Measurements from ENCODE around the gene BORCS5. TPM values are rescaled to one million over a fixed set of nuclear protein-coding genes. Genes with fewer than 3 reads are reported as not detected.
"Not testable (repeated sequence)": the region's sequence is repeated elsewhere in the genome, so short reads cannot be mapped to it uniquely, and the experiment has no call there.

BORCS5 gene
- total and polyA plus RNA-seq, 5 experiments from 2014 or later, result 12.4 to 18.4 (median 15.7) TPM

DNA sequence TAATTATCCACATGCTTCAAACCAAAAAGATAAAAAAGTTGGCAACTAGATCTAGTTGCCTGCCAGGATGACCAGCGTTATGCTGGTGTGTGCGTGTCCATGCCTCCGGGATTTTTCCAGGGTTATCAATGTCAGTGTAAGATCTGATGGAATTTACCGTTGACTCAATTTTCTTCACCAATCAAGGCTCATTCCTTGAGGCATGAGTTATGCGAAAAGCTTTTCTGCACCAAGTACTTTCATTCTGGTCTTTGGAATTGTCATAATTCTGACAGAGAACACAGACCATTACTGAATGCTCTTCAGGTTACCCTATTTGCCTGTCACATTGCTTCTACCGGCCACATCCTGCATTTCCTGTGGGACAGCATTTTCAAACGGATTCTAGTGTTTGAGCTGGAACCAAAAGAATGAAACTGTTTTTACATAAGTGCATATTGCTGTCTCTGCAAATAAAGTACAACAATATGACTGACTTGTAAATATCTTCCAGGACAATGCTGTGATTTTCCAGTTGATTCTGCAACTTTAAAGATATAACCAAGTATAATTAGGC is 114.0 kb downstream of the BORCS5 start:
- H3K9me3 Mint-ChIP-seq, result no peaks in the 10 kb centered on the region
- peak overlapping the region in 8 of 10 donors; percentile 19 to 91 (median 71) for H3K27ac Mint-ChIP-seq
- H3K36me3 Mint-ChIP-seq, result peaks cover 12 to 35% (median 31%) of the 10 kb centered on the region in 3 donors
- POLR2A ChIA-PET, result no interaction called here
- H3K4me1 Mint-ChIP-seq, result peaks cover 23 to 71% (median 49%) of the 10 kb centered on the region in 4 donors
- H3K27me3 Mint-ChIP-seq, result no peaks in the 10 kb centered on the region
- no peak for DNase-seq
- ATAC-seq, result no peak
- H3K4me3 Mint-ChIP-seq, result peak overlapping the region in 2 of 10 donors; percentile 12 to 48

DNA sequence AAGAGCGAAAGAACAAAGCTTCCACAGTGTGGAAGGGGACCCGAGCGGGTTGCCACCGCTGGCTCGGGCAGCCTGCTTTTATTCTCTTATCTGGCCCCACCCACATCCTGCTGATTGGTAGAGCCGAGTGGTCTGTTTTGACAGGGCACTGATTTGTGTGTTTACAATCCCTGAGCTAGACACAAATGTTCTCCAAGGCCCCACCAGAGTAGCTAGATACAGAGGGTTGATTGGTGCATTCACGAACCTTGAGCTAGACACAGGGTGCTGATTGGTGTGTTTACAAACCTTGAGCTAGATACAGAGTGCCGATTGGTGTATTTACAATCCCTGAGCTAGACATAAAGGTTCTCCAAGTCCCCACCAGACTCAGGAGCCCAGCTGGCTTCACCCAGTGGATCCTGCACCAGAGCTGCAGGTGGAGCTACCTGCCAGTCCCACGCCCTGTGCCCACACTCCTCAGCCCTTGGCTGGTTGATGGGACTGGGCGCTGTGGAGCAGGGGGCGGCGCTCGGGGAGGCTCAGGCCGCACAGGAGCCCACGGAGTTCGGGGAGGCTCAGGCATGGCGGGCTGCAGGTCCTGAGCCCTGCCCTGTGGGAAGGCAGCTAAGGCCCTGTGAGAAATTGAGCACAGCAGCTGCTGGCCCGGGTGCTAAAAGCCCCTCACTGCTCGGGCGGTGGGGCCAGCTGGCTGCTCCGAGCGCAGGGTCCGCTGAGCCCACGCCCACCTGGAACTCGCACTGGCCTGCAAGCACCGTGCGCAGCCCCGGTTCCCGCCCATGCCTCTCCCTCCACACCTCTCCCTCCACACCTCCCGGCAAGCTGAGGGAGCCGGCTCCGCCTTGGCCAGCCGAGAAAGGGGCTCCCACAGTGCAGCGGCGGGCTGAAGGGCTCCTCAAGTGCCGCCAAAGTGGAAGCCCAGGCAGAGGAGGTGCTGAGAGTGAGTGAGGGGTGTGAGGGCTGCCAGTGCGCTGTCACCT is 115.4 kb downstream of the BORCS5 start:
- ATAC-seq, result not testable (repeated sequence)
- H3K27ac Mint-ChIP-seq, result peak overlapping the region in 8 of 10 donors; percentile 10 to 91 (median 70)
- POLR2A ChIA-PET, result interaction anchor here (1.0 kb wide), 1 partner anchor 61 kb away, joined by 3 read pairs; no protein-coding TSS in a partner anchor

GRCh38 chr12:12473223-12473622 is 116.3 kb downstream of the BORCS5 start:
- peaks cover 20 to 47% (median 45%) of the 10 kb centered on the region in 3 donors for H3K36me3 Mint-ChIP-seq
- peak overlapping the region; percentile 8 to 94 (median 68) for H3K27ac Mint-ChIP-seq
- DNase-seq, result no peak
- H3K4me3 Mint-ChIP-seq, result no peak overlapping the region
- no peak for ATAC-seq
- H3K9me3 Mint-ChIP-seq, result no peaks in the 10 kb centered on the region
- POLR2A ChIA-PET, result interaction anchor here (0.6 to 1.2 kb wide), 3 partner anchors 31 to 252 kb away, joined by 3 read pairs; no protein-coding TSS in a partner anchor
- H3K4me1 Mint-ChIP-seq, result peaks cover 9 to 58% (median 26%) of the 10 kb centered on the region in 4 donors
- H3K27me3 Mint-ChIP-seq, result no peaks in the 10 kb centered on the region

More for the DNA sequence above, 115.4 kb downstream of the BORCS5 start:
- DNase-seq, H3K27me3 Mint-ChIP-seq, H3K9me3 Mint-ChIP-seq, H3K4me3 Mint-ChIP-seq: not testable (repeated sequence)
- H3K4me1 Mint-ChIP-seq, result peaks cover 15 to 62% (median 36%) of the 10 kb centered on the region in 4 donors
- H3K36me3 Mint-ChIP-seq, result peaks cover 13 to 40% (median 38%) of the 10 kb centered on the region in 3 donors

GRCh38 chr12:12474471-12474928 is 117.6 kb downstream of the BORCS5 start:
- POLR2A ChIA-PET, result interaction anchor here (1.0 to 1.2 kb wide), 2 partner anchors 8 to 32 kb away, joined by 3 read pairs; no protein-coding TSS in a partner anchor

DNA sequence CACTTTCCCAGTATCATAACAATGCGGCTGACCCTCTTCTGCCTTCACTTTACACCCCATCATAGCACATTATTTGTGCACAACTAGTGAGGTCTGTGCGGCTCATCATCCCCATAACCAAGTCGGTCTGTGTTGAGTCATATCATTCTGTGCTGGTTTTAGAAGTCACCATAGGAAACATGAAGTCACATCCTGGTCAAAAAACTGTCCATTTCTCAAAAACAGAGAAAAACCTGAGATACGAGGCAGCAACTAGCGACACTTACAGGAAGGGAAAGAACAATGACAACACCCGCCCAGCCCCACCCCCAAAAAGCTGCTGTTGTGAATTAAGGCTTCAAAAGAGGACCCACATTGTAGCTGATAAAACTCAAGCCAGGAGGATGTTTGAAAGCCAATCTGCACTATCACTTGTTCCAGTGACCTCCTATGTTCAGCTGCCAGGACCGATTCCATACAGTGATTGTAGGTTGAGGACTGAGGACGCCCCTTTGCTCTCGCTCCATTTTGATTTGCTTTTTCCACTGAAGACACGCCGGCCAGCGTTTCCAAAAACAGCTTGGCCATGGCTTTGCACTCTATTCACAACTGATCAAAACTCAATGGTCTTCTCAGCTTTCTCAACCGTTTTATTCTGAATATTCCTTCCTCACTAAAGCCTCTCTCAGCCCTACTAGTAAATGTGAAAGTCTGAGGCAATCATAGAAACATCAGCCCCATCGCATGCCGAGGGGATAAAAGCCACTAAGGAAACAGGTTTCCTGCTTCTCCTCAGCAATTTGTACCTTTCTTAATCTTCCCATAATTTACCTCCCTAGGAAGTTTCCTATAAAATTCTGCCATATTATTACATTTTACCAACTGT is 118.3 kb downstream of the BORCS5 start:
- peak overlapping the region; percentile 50 to 95 (median 86) for H3K27ac Mint-ChIP-seq
- ATAC-seq, result peak; percentile 59 to 72
- H3K36me3 Mint-ChIP-seq, result peaks cover 20 to 60% (median 51%) of the 10 kb centered on the region in 3 donors
- no peaks in the 10 kb centered on the region for H3K9me3 Mint-ChIP-seq
- peak in 1 of 10 donors; percentile 18 for DNase-seq
- H3K27me3 Mint-ChIP-seq, result no peaks in the 10 kb centered on the region
- POLR2A ChIA-PET, result interaction anchor here (0.8 to 1.1 kb wide), 3 partner anchors 9 to 119 kb away, joined by 3 to 5 read pairs (median 3); partner anchors contain the start of gene BORCS5
- H3K4me1 Mint-ChIP-seq, result peaks cover 5 to 63% (median 25%) of the 10 kb centered on the region in 4 donors
- peak overlapping the region in 6 of 10 donors; percentile 5 to 73 (median 52) for H3K4me3 Mint-ChIP-seq

More at GRCh38 chr12:12474471-12474928, 117.6 kb downstream of the BORCS5 start:
- Mint-ChIP-seq H3K4me3 (peak overlapping the region in 4 of 10 donors; percentile 5 to 73 (median 38)), H3K27me3 (no peaks in the 10 kb centered on the region), H3K9me3 (no peaks in the 10 kb centered on the region), H3K36me3 (peaks cover 20 to 58% (median 47%) of the 10 kb centered on the region in 3 donors), H3K27ac (peak overlapping the region; percentile 50 to 95 (median 86)), H3K4me1 (peaks cover 5 to 60% (median 24%) of the 10 kb centered on the region in 4 donors)
- ATAC-seq, result peak in 1 of 2 donors; percentile 30
- DNase-seq, result peak in 1 of 10 donors; percentile 4

DNA sequence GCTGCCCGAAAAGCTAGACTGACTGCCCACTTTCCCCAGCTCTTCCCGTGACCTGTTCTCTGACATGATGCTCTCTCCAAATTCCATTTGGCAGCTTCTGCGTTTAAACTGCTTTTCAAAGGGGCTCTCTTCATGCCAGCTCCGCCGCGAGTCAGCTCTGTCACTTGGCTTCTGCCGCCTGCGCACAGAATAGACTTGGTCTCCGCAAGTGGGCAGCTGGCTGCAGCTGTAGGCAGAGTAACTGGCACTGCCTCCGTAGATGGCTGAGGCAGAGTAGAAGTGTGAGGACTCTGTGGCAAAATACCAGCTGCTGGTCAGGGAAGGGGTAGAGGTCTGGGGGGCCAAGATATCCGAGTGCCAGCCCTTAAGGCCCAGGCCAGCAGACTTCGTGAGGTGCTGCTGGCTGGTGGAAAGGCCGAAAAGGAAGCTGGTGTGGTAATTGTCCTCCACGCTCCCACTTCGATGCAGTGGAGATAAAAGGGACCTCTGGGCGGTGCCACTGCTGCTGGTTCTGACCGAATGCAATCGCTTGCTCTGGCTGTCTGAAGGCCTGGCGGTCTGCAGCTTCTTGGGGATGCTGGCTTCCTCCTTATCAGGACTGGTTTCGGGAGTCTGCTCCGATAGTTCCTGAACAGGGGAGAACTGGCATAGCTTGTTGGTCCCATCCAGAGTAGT is 120.1 kb downstream of the BORCS5 start:
- Mint-ChIP-seq H3K4me3 (no peak overlapping the region), H3K27me3 (no peaks in the 10 kb centered on the region), H3K4me1 (peaks cover 5 to 65% (median 31%) of the 10 kb centered on the region in 4 donors), H3K36me3 (peaks cover 13 to 52% (median 35%) of the 10 kb centered on the region in 3 donors), H3K9me3 (no peaks in the 10 kb centered on the region), H3K27ac (peak overlapping the region in 9 of 10 donors; percentile 22 to 80 (median 37))
- DNase-seq (no peak), ATAC-seq (no peak)
- POLR2A ChIA-PET, result interaction anchor here (0.6 to 1.9 kb wide), 2 partner anchors 11 to 231 kb away, joined by 5 to 8 read pairs; no protein-coding TSS in a partner anchor

DNA sequence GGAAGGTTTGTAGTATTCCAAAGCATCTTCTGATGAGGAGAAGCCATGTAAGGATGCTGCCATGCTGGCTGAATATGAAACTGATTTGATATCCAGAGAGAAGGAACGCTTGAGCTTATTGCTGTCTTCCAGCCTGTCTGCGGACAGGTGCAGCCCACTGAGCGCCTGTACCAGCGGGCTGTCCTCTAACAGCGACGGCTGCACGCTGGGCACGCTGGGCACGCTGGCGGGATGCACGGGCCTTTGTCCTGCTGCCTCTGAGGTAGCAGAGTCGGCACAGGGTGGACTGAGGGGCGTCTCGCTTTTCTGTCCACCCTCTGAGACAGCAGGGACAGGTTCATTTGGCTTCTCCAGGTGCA is 120.6 kb downstream of the BORCS5 start:
- POLR2A ChIA-PET, result interaction anchor here (1.9 kb wide), 1 partner anchor 12 kb away, joined by 5 read pairs; no protein-coding TSS in a partner anchor
- peaks cover 13 to 52% (median 35%) of the 10 kb centered on the region in 3 donors for H3K36me3 Mint-ChIP-seq
- no peaks in the 10 kb centered on the region for H3K9me3 Mint-ChIP-seq
- no peaks in the 10 kb centered on the region for H3K27me3 Mint-ChIP-seq
- no peak for DNase-seq
- peak overlapping the region in 9 of 10 donors; percentile 22 to 84 (median 39) for H3K27ac Mint-ChIP-seq
- H3K4me1 Mint-ChIP-seq, result peaks cover 8 to 71% (median 35%) of the 10 kb centered on the region in 4 donors
- no peak overlapping the region for H3K4me3 Mint-ChIP-seq
- no peak for ATAC-seq

DNA sequence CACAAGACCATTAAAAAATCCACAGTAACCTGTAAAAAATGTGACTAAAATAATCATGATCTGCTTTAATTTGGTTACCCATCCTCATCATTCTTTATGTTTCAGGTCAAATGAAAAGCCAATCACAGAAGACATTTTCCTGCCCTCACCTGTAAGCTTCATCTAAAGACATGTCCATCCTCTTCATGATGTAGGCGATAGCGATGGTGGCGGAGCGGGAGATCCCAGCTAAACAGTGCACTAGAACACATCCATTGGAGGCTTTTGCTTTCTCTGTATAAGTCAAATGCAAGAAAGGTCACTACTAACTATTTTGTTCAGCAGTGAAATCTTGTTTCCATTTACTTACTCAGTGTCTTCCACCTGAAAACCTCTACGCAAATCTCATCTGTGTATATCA is 123.2 kb downstream of the BORCS5 start:
- peak overlapping the region; percentile 20 to 90 (median 85) for H3K27ac Mint-ChIP-seq
- no peak overlapping the region for H3K4me3 Mint-ChIP-seq
- peaks cover 13 to 68% (median 42%) of the 10 kb centered on the region in 4 donors for H3K4me1 Mint-ChIP-seq
- ATAC-seq (no peak), DNase-seq (no peak)
- no peaks in the 10 kb centered on the region for H3K27me3 Mint-ChIP-seq
- POLR2A ChIA-PET, result interaction anchor here (5.4 kb wide), 1 partner anchor 14 kb away, joined by 37 read pairs; no protein-coding TSS in a partner anchor
- peaks cover 8 to 43% (median 31%) of the 10 kb centered on the region in 3 donors for H3K36me3 Mint-ChIP-seq
- no peaks in the 10 kb centered on the region for H3K9me3 Mint-ChIP-seq

GRCh38 chr12:12481631-12482030 is 124.8 kb downstream of the BORCS5 start:
- peak; percentile 58 to 75 for ATAC-seq
- no peaks in the 10 kb centered on the region for H3K27me3 Mint-ChIP-seq
- peak overlapping the region; percentile 0 to 92 (median 57) for H3K4me3 Mint-ChIP-seq
- H3K36me3 Mint-ChIP-seq, result peaks cover 12 to 46% (median 37%) of the 10 kb centered on the region in 3 donors
- peak overlapping the region; percentile 93 to 100 (median 97) for H3K27ac Mint-ChIP-seq
- peak in 5 of 10 donors; percentile 53 to 81 (median 67) for DNase-seq
- POLR2A ChIA-PET, result interaction anchor here (0.7 to 5.4 kb wide), 8 partner anchors 15 to 235 kb away, joined by 3 to 37 read pairs (median 4); partner anchors contain the start of genes BORCS5 and CREBL2
- H3K4me1 Mint-ChIP-seq, result peaks cover 13 to 61% (median 36%) of the 10 kb centered on the region in 4 donors
- no peaks in the 10 kb centered on the region for H3K9me3 Mint-ChIP-seq

- POLR2A ChIA-PET, result interaction anchor here (0.6 to 5.4 kb wide), 9 partner anchors 16 to 234 kb away, joined by 3 to 37 read pairs (median 4); partner anchors contain the start of gene CREBL2
- Mint-ChIP-seq H3K4me1 (peaks cover 13 to 63% (median 36%) of the 10 kb centered on the region in 4 donors), H3K9me3 (no peaks in the 10 kb centered on the region), H3K27ac (peak overlapping the region; percentile 93 to 100 (median 97)), H3K36me3 (peaks cover 10 to 44% (median 34%) of the 10 kb centered on the region in 3 donors), H3K27me3 (no peaks in the 10 kb centered on the region), H3K4me3 (peak overlapping the region; percentile 42 to 92 (median 74))
- ATAC-seq (peak; percentile 83 to 85), DNase-seq (peak in 9 of 10 donors; percentile 21 to 93 (median 74))
Measured at GRCh38 chr12:12482150-12482761, 125.4 kb downstream of the BORCS5 start.

Data from naive thymus-derived CD8-positive, alpha-beta T cell (primary cell).